Measurements from ENCODE around the gene TENM4.

TENM4 gene

GRCh38 chr11:78685156-78685555 lies 755.7 kb downstream of the TENM4 start:
- no peak for TF ChIP-seq FOXP2 (optimal IDR thresholded peaks at IDR 0.05; ENCODE audit: borderline replicate concordance, extremely low read depth, extremely low read length, insufficient read depth)
- no peak for TF ChIP-seq POLR2AphosphoS5 (IDR thresholded peaks at IDR 0.05; ENCODE audit: low read depth, low read length)
- TF ChIP-seq, protein P1, sequence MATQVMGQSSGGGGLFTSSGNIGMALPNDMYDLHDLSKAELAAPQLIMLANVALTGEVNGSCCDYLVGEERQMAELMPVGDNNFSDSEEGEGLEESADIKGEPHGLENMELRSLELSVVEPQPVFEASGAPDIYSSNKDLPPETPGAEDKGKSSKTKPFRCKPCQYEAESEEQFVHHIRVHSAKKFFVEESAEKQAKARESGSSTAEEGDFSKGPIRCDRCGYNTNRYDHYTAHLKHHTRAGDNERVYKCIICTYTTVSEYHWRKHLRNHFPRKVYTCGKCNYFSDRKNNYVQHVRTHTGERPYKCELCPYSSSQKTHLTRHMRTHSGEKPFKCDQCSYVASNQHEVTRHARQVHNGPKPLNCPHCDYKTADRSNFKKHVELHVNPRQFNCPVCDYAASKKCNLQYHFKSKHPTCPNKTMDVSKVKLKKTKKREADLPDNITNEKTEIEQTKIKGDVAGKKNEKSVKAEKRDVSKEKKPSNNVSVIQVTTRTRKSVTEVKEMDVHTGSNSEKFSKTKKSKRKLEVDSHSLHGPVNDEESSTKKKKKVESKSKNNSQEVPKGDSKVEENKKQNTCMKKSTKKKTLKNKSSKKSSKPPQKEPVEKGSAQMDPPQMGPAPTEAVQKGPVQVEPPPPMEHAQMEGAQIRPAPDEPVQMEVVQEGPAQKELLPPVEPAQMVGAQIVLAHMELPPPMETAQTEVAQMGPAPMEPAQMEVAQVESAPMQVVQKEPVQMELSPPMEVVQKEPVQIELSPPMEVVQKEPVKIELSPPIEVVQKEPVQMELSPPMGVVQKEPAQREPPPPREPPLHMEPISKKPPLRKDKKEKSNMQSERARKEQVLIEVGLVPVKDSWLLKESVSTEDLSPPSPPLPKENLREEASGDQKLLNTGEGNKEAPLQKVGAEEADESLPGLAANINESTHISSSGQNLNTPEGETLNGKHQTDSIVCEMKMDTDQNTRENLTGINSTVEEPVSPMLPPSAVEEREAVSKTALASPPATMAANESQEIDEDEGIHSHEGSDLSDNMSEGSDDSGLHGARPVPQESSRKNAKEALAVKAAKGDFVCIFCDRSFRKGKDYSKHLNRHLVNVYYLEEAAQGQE (IDR thresholded peaks at IDR 0.05; ENCODE audit: insufficient read depth in 1 of 2, low read depth in 2 of 2, low read length in 2 of 2), result no peak
- no peak for TF ChIP-seq SIN3A (IDR thresholded peaks at IDR 0.05; ENCODE audit: borderline replicate concordance, insufficient read depth, low read length)
- TF ChIP-seq TAF1 (IDR thresholded peaks at IDR 0.05; ENCODE audit: borderline replicate concordance, insufficient read depth, low read length), result no peak

DNA sequence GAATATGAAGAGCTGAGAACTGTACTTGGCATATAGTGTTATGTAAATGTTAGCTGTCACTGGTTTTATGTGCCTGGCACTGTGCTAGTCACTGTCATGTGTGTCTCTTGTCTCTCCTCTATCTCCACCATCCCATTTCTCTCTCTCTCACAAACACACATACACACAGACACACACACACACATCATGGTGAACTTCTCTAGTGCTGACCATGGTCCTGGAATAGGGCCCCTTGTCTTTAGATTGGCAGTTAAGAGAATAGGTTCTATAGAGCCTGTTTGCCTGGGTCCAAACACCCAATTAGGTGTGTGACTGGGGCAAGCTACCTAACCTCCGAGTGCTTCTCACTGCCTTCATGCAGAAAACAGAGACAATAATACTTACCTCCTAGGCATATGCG lies 756.5 kb downstream of the TENM4 start:
- TF ChIP-seq, protein P1 (IDR thresholded peaks at IDR 0.05; ENCODE audit: insufficient read depth in 1 of 2, low read depth in 2 of 2, low read length in 2 of 2), result peak; percentile 56 to 92; a peak in 3 of 4 replicates
- TF ChIP-seq FOXP2 (optimal IDR thresholded peaks at IDR 0.05; ENCODE audit: borderline replicate concordance, extremely low read depth, extremely low read length, insufficient read depth), result no peak

DNA sequence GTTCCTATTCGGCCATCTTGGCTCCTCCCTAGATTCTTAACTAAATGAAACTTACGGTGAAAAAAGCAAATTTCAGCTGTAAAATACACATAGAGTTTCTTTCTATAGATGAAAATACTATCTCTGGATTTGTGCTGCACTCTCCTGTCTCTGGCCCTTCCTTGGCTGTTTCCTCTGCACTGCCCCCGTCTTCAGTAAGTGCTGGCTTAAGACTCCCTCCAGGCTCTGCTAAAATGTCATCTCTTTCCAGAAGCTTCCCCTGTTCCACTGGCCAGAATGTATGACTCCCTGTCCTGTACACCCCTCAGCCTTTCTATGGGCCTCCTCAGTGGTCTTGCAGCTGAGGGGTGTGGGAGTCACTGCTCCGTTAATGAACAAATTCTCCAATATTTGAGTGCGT lies 757.1 kb downstream of the TENM4 start:
- no peak for TF ChIP-seq POLR2AphosphoS5 (IDR thresholded peaks at IDR 0.05; ENCODE audit: low read depth, low read length)
- TF ChIP-seq, protein P1 (IDR thresholded peaks at IDR 0.05; ENCODE audit: insufficient read depth in 1 of 2, low read depth in 2 of 2, low read length in 2 of 2), result no peak
- no peak for TF ChIP-seq SIN3A (IDR thresholded peaks at IDR 0.05; ENCODE audit: borderline replicate concordance, insufficient read depth, low read length)
- TF ChIP-seq FOXP2 (optimal IDR thresholded peaks at IDR 0.05; ENCODE audit: borderline replicate concordance, extremely low read depth, extremely low read length, insufficient read depth), result no peak
- TF ChIP-seq TAF1 (IDR thresholded peaks at IDR 0.05; ENCODE audit: borderline replicate concordance, insufficient read depth, low read length), result no peak

- TF ChIP-seq POLR2AphosphoS5 (IDR thresholded peaks at IDR 0.05; ENCODE audit: low read depth, low read length) (no peak), FOXP2 (optimal IDR thresholded peaks at IDR 0.05; ENCODE audit: borderline replicate concordance, extremely low read depth, extremely low read length, insufficient read depth) (no peak), SIN3A (IDR thresholded peaks at IDR 0.05; ENCODE audit: borderline replicate concordance, insufficient read depth, low read length) (no peak), TAF1 (IDR thresholded peaks at IDR 0.05; ENCODE audit: borderline replicate concordance, insufficient read depth, low read length) (no peak)
- TF ChIP-seq, protein P1 (IDR thresholded peaks at IDR 0.05; ENCODE audit: insufficient read depth in 1 of 2, low read depth in 2 of 2, low read length in 2 of 2), result no peak
Measured at GRCh38 chr11:78676026-78676557, 764.7 kb downstream of the TENM4 start.
